ENCODE data around the gene WDR18.
"Not testable (repeated sequence)": the region's sequence is repeated elsewhere in the genome, so short reads cannot be mapped to it uniquely, and the experiment has no call there.

WDR18 gene

GRCh38 chr19:1018393-1018792 is 34.2 kb downstream of the WDR18 start:
- no peak for DNase-seq

DNA sequence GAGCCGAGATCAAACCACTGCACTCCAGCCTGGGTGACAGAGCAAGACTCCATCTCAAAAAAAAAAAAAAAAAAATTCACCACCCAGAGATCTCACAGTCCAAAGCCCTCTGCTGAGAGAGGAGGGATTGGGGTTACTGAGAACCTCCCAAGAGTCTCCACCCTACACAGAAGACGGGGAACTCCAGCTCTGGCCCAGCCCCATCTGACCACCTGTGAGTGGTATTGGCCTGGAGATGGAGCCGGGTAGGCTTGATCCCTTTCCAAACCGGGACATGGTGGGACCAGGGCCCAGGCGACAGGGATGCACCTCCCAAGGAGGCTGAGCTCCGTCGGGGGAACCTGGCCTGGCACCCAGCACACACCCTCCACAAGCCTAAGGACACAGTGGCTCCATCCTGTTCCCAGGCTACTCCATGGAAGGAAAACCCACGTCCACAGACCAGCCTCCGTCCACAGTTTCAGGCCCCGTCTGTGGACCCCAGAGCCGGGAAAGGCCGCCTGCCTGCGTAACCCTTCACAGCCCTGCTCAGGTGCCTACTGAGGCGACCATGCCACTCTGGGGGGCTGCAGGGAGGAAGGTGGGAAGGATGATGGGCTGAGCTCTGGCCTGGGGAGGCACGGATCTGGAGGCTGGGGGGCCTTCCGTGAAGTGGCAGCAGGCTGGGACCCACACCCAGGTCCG is 34.9 kb downstream of the WDR18 start:
- DNase-seq, result no peak

DNA sequence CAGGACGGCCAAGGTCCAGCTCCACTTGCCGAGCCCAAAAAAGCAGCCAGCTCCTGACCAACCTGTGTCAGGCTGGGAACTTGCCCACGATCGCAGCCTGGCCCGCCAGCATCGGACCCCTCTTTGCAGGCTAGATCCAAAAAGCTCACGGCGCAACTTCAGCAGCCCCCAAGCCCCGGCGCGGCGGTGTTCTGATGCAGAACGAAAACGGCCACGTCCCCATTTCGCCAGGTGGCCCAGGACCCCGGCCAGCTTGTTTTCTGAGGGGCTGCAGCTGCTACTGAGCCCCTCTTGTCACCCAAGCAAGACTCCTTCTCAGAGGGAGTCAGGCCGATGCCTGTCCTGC is 35.4 kb downstream of the WDR18 start:
- DNase-seq, result no peak

GRCh38 chr19:1019980-1020867 is 36.1 kb downstream of the WDR18 start:
- DNase-seq, result peak in 12 of 56 donors; percentile 19 to 62 (median 48)

DNA sequence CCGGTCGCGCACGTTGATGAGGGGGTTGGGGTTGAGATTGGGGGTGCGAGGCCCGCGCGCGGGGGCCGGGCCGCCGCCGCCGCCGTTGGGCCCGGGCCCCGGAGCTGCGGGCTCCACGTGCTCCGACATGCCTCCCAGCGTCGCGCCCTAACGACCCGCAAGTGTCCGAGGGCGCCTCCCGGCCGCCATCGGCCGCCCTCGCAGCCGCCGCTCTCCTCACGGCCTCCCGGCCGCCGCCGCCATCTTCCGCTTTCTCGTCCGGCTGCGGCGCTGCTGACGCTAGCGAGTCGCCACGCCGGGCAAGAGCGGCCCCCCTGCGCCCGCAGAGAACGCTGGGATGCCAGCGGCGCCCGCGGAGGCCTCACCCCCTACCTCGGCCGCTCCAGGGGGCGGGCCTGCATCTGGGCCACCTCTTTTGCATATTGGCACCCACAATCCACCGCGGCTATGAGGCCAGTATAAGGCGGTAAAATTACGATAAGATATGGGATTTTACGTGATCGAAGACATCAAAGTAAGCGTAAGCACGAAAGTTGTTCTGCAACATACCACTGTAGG is 36.8 kb downstream of the WDR18 start, which contains the start of gene TMEM259:
TSS of gene TMEM259 (minus strand) at position 256 of the 558 bp plus-strand sequence. CDS start at position 129, 127 bp downstream.
- DNase-seq, result peak; percentile 53 to 98 (median 94)

DNA sequence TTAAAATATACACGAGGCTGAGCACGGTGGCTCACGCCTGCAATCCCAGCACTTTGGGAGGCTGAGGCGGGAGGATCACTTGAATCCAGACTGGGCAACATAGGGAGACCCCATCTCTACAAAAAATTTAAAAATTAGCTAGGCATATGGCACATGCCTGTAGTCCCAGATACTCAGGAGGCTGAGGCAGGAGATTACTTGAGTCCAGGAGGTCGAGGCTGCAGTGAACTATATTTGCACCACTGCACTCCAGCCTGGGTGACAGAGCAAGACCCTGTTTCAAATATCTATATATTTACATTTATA is 39.7 kb downstream of the WDR18 start:
- not testable (repeated sequence) for DNase-seq

GRCh38 chr19:1025080-1025479 is 40.9 kb downstream of the WDR18 start:
- DNase-seq, result not testable (repeated sequence)

DNA sequence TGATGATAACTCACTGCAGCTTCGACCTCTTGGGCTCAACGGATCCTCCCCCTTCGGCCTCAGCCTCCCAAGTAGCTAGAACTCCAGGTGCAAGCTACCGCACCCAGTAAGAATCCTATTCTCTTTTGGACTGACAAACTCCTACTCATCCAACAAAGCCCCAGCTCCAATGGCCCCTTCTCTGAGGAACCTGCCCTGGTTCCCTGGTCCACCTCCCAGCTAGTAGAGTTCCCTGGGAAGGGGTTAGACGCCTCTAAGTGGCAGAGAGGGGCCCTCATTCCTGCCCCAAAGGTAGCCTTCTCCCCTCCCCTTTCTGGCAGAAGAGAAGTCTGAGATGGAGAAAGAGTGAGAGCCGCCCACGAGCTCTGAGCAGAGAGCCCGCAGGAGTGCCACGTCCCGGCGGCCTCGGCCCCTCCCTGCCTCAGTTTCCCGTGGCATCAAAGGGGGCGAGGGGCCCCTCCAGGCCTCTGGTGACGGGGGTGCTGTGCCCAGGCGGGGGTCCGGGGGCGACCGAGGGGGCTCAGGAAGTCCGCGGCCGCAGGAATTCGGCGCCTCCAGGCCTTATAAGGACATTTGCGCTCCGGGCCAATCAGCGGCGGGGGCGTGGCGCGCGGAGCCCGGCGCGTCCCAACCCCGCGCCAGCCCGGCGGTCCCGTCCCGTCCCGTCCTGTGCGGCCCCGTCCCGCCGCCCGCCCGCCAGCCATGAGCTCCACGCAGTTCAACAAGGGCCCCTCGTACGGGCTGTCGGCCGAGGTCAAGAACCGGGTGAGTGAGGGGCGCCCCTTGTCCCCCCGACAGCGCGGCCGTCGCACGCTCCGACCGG is 42.0 kb downstream of the WDR18 start, which contains the start of gene CNN2:
TSS of gene CNN2 (plus strand) at position 649 of the 823 bp plus-strand sequence. CDS start at position 703, 54 bp downstream.
- peak in 6 of 56 donors; percentile 5 to 55 (median 17) for DNase-seq

GRCh38 chr19:1026783-1027649 is 42.9 kb downstream of the WDR18 start:
- no peak for DNase-seq

DNA sequence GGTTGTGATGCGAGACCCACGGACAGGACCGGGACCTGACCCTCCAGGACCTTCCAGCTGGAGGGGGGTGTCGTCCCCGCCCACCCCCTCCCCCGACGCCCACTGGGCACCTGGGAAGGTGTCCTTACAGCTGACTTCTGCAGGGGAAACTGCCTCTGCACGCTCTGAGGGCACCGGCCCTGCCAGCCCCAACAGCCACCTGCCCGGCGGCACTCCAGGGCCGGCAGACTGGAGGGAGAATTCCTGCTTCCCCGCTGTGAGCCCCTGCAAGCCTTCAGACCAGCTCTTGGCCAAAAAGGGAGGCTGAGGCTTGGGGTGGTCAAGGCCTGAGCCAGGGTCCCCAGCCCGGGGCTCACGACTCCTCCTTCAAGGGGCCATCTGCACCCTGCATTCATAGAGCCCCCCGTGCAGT is 43.5 kb downstream of the WDR18 start:
- DNase-seq, result no peak

DNA sequence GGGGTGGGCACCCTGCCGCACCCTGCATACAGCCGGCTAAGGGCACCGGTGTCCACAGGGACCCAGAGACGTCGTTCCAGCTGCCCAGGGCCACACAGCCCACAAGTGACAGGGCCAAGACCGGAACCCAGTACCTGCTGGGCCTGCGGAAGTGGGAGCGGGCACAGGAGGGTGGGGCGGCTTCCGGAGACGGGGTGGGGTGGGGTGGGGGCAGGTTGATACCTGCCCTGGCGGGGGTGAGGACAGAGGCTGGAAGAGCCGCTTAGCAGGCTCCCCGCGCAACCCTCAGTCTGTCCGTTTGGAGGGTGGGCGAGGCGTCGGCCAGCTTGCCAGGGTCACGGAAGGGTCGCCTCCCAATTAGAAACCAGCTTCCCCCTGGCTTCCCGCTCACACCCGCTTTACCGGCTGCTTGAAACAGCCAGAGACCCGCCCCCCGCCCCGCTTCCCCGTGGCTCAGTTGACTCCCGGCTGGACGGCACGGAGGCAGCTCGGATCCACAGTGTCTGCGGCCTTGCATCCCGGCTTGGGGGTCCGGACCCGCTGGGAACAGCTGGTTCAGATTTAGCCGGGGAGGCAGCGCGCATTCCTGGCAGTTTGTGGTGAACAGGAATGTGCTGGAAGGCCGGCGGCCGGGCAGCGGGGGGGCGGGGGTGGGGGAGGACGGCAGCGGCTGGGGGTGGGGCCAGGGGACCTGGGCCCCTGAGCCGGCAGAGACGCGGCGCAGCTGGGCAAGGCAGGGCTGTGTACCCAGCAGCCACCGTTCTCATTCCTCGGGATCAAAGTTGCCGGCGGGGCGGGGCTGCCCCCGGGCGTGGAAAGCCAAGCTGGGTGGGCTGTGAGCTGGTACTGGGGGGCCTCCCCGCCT is 44.1 kb downstream of the WDR18 start:
- no peak for DNase-seq

GRCh38 chr19:1032264-1032867 is 48.2 kb downstream of the WDR18 start:
- no peak for DNase-seq

GRCh38 chr19:1035998-1036621 is 52.0 kb downstream of the WDR18 start:
- no peak for DNase-seq

DNA sequence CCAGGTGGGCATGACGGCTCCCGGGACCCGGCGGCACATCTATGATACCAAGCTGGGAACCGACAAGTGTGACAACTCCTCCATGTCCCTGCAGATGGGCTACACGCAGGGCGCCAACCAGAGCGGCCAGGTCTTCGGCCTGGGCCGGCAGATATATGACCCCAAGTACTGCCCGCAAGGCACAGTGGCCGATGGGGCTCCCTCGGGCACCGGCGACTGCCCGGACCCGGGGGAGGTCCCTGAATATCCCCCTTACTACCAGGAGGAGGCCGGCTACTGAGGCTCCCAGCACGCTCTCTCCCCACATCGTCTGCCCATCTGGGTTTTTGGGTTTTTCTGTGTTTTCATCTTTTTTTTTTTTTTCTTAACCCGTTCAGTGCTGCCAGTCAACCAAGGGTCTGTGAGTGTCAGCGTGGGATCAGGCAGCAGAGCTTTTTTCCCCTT is 53.5 kb downstream of the WDR18 start:
- DNase-seq, result no peak

- no peak for DNase-seq
These were observed 55.0 kb downstream of the WDR18 start for GRCh38 chr19:1038978-1039645.

- peak; percentile 27 to 97 (median 86) for DNase-seq
These were observed 55.7 kb downstream of the WDR18 start, which contains the start of gene ABCA7 for GRCh38 chr19:1039646-1040475. Gene ABCA7 (plus strand): TSS chr19:1040107. CDS start chr19:1041362, 1,255 bp downstream.
